CD14-positive monocyte (primary cell): ENCODE results near the gene CNTNAP2. TPM values are rescaled to one million over a fixed set of nuclear protein-coding genes. Genes with fewer than 3 reads are reported as not detected.

Experiments used
- DNase-seq, 3 donors: peaks; one replicate each; pipeline ENCODE4 v3.0.0-alpha.2; 2011 to 2022
- H2AFZ ChIP-seq: 2 replicates; pipeline ENCODE4 v1.6.0; 2012; ENCODE audit warnings: mild to moderate bottlenecking, low read depth, low read length, inconsistent platforms; ENCODE audit not compliant: insufficient read depth, poor library complexity, severe bottlenecking
- H3K27ac ChIP-seq, 2 donors: 1 replicate in 1 of 2; 2 replicates in 1 of 2; pipeline ENCODE4 v1.5.1; 2012 to 2013; ENCODE audit warnings: low read length in 2 of 2, control low read depth in 1 of 2, inconsistent platforms in 1 of 2, low read depth in 1 of 2, mild to moderate bottlenecking in 1 of 2
- H3K27me3 ChIP-seq, 2 donors: one replicate each; pipeline versions ENCODE4 v1.6.0 to v1.6.1; 2011 to 2013; ENCODE audit warnings: low read length in 2 of 2; ENCODE audit not compliant: control insufficient read depth in 2 of 2, insufficient read depth in 2 of 2
- H3K36me3 ChIP-seq, 2 donors: replicated peaks in 1 of 2; 1 replicate in 1 of 2; 2 replicates in 1 of 2; pipeline versions ENCODE4 v1.5.1 to v1.6.1; 2012 to 2013; ENCODE audit warnings: low read length in 2 of 2, control low read depth in 1 of 2, inconsistent platforms in 1 of 2, mild to moderate bottlenecking in 1 of 2; ENCODE audit not compliant: insufficient read depth in 2 of 2, control insufficient read depth in 1 of 2
- H3K4me1 ChIP-seq, 2 donors: 1 replicate in 1 of 2; 2 replicates in 1 of 2; pipeline versions ENCODE4 v1.5.1 to v1.6.1; 2012 to 2013; ENCODE audit warnings: low read length in 2 of 2, control low read depth in 1 of 2, inconsistent platforms in 1 of 2, mild to moderate bottlenecking in 1 of 2, moderate library complexity in 1 of 2; ENCODE audit not compliant: insufficient read depth in 2 of 2, control insufficient read depth in 1 of 2
- H3K4me2 ChIP-seq: replicated peaks from 2 replicates; pipeline ENCODE3; 2012; ENCODE audit warnings: low read length, moderate library complexity, mild to moderate bottlenecking; ENCODE audit not compliant: poor library complexity, severe bottlenecking; ENCODE audit errors: extremely low read depth
- H3K4me3 ChIP-seq, 3 experiments: fragments of 200-600 bp in 1 of 3; sonication (generic) in 1 of 3; replicated peaks in 1 of 3; 1 replicate in 2 of 3; 2 replicates in 1 of 3; pipeline ENCODE4 v1.5.1; 2011 to 2013; ENCODE audit warnings: low read length in 3 of 3, mild to moderate bottlenecking in 3 of 3, control low read depth in 2 of 3, low read depth in 2 of 3, inconsistent platforms in 1 of 3, moderate library complexity in 1 of 3
- H3K79me2 ChIP-seq: 2 replicates; pipeline ENCODE4 v1.6.0; 2012; ENCODE audit warnings: mild to moderate bottlenecking, control low read depth, inconsistent platforms, low read length, moderate library complexity; ENCODE audit not compliant: insufficient read depth
- H3K9ac ChIP-seq: 2 replicates; pipeline ENCODE4 v1.6.0; 2017; ENCODE audit warnings: low read length, mild to moderate bottlenecking; ENCODE audit not compliant: insufficient read depth, poor library complexity, severe bottlenecking
- H3K9me3 ChIP-seq, 2 donors: replicated peaks in 1 of 2; 1 replicate in 1 of 2; 2 replicates in 1 of 2; pipeline versions ENCODE4 v1.5.1 to v1.6.1; 2012 to 2013; ENCODE audit warnings: low read length in 2 of 2, control low read depth in 1 of 2; ENCODE audit not compliant: control insufficient read depth in 1 of 2, insufficient read depth in 1 of 2
- H4K20me1 ChIP-seq: 2 replicates; pipeline ENCODE4 v1.6.0; 2012; ENCODE audit warnings: mild to moderate bottlenecking, low read length, control low read depth, moderate library complexity; ENCODE audit not compliant: insufficient read depth
- H3K27ac Mint-ChIP-seq, 7 donors: one replicate each; pipeline ENCODE4 v1.8.0; 2020; ENCODE audit warnings: mild to moderate bottlenecking in 7 of 7, mixed read lengths in 7 of 7, moderate library complexity in 6 of 7, inconsistent platforms in 2 of 7
- H3K27me3 Mint-ChIP-seq, 3 donors: one replicate each; pipeline ENCODE4 v1.8.0; 2021 to 2022; ENCODE audit warnings: low read depth in 3 of 3, mild to moderate bottlenecking in 3 of 3, mixed read lengths in 3 of 3, moderate library complexity in 3 of 3, inconsistent platforms in 1 of 3
- H3K36me3 Mint-ChIP-seq, 2 donors: one replicate each; pipeline ENCODE4 v1.8.0; 2020; ENCODE audit warnings: mixed read lengths in 2 of 2, inconsistent platforms in 1 of 2, mild to moderate bottlenecking in 1 of 2
- H3K4me1 Mint-ChIP-seq: one replicate; pipeline ENCODE4 v1.8.0; 2020; ENCODE audit warnings: mild to moderate bottlenecking, mixed read lengths
- H3K4me3 Mint-ChIP-seq, 2 donors: one replicate each; pipeline ENCODE4 v1.8.0; 2020; ENCODE audit warnings: mild to moderate bottlenecking in 2 of 2, mixed read lengths in 2 of 2, moderate library complexity in 1 of 2
- H3K9me3 Mint-ChIP-seq, 7 donors: one replicate each; pipeline ENCODE4 v1.8.0; 2020 to 2022; ENCODE audit warnings: mixed read lengths in 7 of 7, mild to moderate bottlenecking in 6 of 7, moderate library complexity in 6 of 7, inconsistent platforms in 2 of 7
- WGBS: methylation state at CpG from one replicate; pipeline ENCODE4 v1.1.5; 2013; ENCODE audit warnings: missing lambda C conversion rate; ENCODE audit not compliant: insufficient coverage; 5-methylcytosine and 5-hydroxymethylcytosine counted together
- intact Hi-C, 2 donors: fragments of 100-400 bp; cut with micrococcal nuclease; formaldehyde crosslinking; loops; one replicate each; pipeline versions ENCODE4 v1.15.0 to v1.15.1; 2023
- polyA plus RNA-seq, 3 donors: library from polyadenylated mRNA; depleted of rRNA in 1 of 3; unstranded in 2 of 3; stranded (reverse) in 1 of 3; fragments of 300-500 nt in 2 of 3; fragments of >200 nt in 1 of 3; fragmentation: Illumina TruSeq in 2 of 3; gene quantifications; 1 replicate in 2 of 3; 2 replicates in 1 of 3; pipeline ENCODE4 v1.2.3, GENCODE V29; 2012 to 2021
- TF ChIP-seq, protein P1 (sequence below): fragments of 200-600 bp; IDR thresholded peaks from one replicate; pipeline ENCODE4 v1.8.0; 2022; ENCODE audit warnings: antibody characterized with exemption, mild to moderate bottlenecking

Gene CNTNAP2
- polyA plus RNA-seq, 3 donors, result 0.01 TPM; not detected in 2

DNA sequence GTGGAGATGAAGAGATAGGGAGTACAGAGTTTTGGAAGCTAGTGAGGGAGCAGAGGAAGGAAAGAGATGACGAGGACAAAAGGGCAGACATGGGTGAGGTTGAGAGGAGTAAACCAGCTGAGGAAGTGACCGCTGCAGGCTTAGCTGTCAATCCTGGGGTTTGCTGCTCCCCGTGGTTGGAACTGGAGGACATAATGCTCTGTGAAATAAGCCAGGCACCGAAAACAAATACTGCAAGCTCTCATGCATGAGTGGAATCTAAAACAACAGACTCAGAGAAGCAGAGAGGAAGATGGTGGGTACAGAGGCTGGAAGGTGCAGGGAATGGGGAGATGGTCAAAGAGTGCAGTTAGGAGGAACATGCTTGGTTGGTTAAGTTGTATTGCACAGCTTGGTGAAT is 1991.8 kb downstream of the CNTNAP2 start:
- Histone ChIP-seq H3K4me1 (no peaks in the 10 kb centered on the region), H3K79me2 (no peaks in the 10 kb centered on the region), H3K36me3 (no peaks in the 10 kb centered on the region), H3K9me3 (no peaks in the 10 kb centered on the region), H4K20me1 (no peaks in the 10 kb centered on the region), H3K4me2 (no peak overlapping the region), H3K9ac (no peak overlapping the region), H2AFZ (no peak overlapping the region), H3K27ac (no peak overlapping the region), H3K4me3 (no peak overlapping the region), H3K27me3 (no peaks in the 10 kb centered on the region)
- DNase-seq, result no peak
- Mint-ChIP-seq H3K27me3 (peaks cover 0 to 2% (median 1%) of the 10 kb centered on the region in 3 donors), H3K27ac (no peak overlapping the region), H3K4me3 (no peak overlapping the region), H3K9me3 (peaks cover 0 to 3% (median 0%) of the 10 kb centered on the region in 7 donors), H3K4me1 (no peaks in the 10 kb centered on the region), H3K36me3 (no peaks in the 10 kb centered on the region)
- TF ChIP-seq, protein P1, sequence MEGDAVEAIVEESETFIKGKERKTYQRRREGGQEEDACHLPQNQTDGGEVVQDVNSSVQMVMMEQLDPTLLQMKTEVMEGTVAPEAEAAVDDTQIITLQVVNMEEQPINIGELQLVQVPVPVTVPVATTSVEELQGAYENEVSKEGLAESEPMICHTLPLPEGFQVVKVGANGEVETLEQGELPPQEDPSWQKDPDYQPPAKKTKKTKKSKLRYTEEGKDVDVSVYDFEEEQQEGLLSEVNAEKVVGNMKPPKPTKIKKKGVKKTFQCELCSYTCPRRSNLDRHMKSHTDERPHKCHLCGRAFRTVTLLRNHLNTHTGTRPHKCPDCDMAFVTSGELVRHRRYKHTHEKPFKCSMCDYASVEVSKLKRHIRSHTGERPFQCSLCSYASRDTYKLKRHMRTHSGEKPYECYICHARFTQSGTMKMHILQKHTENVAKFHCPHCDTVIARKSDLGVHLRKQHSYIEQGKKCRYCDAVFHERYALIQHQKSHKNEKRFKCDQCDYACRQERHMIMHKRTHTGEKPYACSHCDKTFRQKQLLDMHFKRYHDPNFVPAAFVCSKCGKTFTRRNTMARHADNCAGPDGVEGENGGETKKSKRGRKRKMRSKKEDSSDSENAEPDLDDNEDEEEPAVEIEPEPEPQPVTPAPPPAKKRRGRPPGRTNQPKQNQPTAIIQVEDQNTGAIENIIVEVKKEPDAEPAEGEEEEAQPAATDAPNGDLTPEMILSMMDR, result no peak
- WGBS, result 80% methylated on average over 3 of the region's 4 CpGs
- intact Hi-C loops, result no loop called here

DNA sequence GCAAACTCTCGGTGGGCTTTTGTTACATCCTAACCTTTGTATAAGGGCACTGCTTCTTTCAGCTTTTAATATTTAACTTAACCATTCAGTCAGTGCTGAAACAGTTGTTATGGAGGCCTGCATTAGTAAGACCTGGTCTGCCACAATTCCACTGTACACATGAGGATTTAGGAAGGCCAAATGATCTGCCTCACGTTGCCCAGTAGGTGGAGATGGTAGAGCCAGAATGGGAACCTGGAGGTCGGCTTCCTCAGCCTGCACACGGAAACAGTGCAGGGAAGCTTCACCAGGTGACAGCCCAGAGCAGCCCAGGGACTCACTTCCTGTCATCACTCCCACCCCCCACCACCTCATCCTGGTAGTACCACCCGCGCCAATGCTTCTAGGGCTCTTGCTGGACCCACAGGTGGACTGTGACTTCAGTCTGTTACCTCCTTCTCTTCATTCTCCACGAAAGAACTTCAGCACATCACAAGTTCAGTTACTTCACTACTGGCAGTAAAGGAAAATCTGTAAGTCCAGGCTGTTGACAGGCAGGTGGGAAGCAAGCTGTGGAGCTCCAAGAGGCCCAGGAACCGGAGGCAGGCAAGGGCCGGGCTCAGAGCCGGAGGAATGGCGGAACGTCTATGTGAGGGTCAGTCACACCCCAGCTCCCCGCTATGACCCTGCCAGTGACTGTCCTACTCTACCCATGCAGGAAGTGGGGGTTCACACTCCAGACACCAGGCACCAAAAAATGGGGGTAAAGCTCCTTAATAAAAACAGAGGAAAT is 1993.7 kb downstream of the CNTNAP2 start:
- no peak overlapping the region for H3K27ac Mint-ChIP-seq
- Histone ChIP-seq H3K36me3 (no peaks in the 10 kb centered on the region), H3K9me3 (no peaks in the 10 kb centered on the region), H4K20me1 (no peaks in the 10 kb centered on the region), H3K27me3 (no peaks in the 10 kb centered on the region), H2AFZ (no peak overlapping the region), H3K79me2 (no peaks in the 10 kb centered on the region), H3K9ac (no peak overlapping the region), H3K4me2 (no peak overlapping the region), H3K4me3 (no peak overlapping the region), H3K4me1 (no peaks in the 10 kb centered on the region), H3K27ac (no peak overlapping the region)
- 73% methylated on average over 3 of the region's 13 CpGs for WGBS
- intact Hi-C loops, result no loop called here
- H3K27me3 Mint-ChIP-seq, result peaks cover 1 to 2% (median 2%) of the 10 kb centered on the region in 3 donors
- peaks cover 0 to 3% (median 0%) of the 10 kb centered on the region in 7 donors for H3K9me3 Mint-ChIP-seq
- H3K4me1 Mint-ChIP-seq, result no peaks in the 10 kb centered on the region
- no peaks in the 10 kb centered on the region for H3K36me3 Mint-ChIP-seq
- H3K4me3 Mint-ChIP-seq, result no peak overlapping the region
- DNase-seq, result no peak
- TF ChIP-seq, protein P1, result no peak
